Measurements from ENCODE around the gene HPCAL4. TPM values are rescaled to one million over a fixed set of nuclear protein-coding genes. Genes with fewer than 3 reads are reported as not detected.

Gene HPCAL4
- polyA plus RNA-seq, 2 of the 4 experiments (the other 2 are of a cell fraction), result 0.09 to 0.14 TPM

GRCh38 chr1:39729030-39729429 is 37.8 kb upstream of the HPCAL4 start:
- FAIRE-seq, result no peak
- H3K4me2 ChIP-seq, result no peak overlapping the region

DNA sequence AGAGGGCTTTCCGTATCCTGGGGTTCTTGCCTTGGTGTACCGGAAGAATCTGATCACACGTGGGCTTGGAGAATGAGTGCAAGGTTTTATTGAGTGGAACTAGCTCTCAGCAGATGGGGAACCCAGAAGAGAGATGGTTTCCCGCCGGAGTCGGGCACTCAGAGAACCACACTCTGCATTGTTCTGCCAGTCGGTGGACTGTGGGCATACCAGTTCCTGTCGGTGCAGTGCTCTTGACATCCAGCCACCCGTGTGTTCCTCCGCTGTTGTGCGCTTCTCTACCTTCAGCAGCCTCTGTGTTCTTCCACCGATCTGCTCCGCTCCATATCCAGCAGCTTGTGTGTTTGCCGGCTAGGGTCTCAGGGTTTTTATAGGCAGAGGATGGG is 36.7 kb upstream of the HPCAL4 start:
- WGBS (ENCODE audit: missing lambda C conversion rate), result 82% methylated on average over 14 of the region's 14 CpGs
- H3K4me2 ChIP-seq, result no peak overlapping the region
- DNase-seq (ENCODE audit: low read depth in 1 of 2, low spot score in 1 of 2), result no peak
- CTCF ChIA-PET, result interaction anchor here (0.7 to 1.0 kb wide), 3 partner anchors 8 to 122 kb away, joined by 3 to 4 read pairs (median 3); no protein-coding TSS in a partner anchor
- H3K27ac ChIP-seq, result no peak overlapping the region
- ATAC-seq, result no peak
- no peak overlapping the region for H3K4me3 ChIP-seq
- no peaks in the 10 kb centered on the region for H3K9me3 ChIP-seq
- TF ChIP-seq CBX8 (IDR thresholded peaks at IDR 0.05), result no peak
- POLR2A ChIA-PET, result no interaction called here
- no peaks in the 10 kb centered on the region for H3K4me1 ChIP-seq
- FAIRE-seq, result no peak

More at GRCh38 chr1:39729030-39729429, 37.8 kb upstream of the HPCAL4 start:
- H3K4me1 ChIP-seq, result no peaks in the 10 kb centered on the region
- H3K4me3 ChIP-seq, result no peak overlapping the region
- H3K27ac ChIP-seq, result no peak overlapping the region
- no peaks in the 10 kb centered on the region for H3K9me3 ChIP-seq
- ChIA-PET POLR2A (no interaction called here), CTCF (interaction anchor here (0.6 to 1.0 kb wide), 2 partner anchors 9 to 17 kb away, joined by 3 to 4 read pairs; no protein-coding TSS in a partner anchor)
- TF ChIP-seq, protein P1, sequence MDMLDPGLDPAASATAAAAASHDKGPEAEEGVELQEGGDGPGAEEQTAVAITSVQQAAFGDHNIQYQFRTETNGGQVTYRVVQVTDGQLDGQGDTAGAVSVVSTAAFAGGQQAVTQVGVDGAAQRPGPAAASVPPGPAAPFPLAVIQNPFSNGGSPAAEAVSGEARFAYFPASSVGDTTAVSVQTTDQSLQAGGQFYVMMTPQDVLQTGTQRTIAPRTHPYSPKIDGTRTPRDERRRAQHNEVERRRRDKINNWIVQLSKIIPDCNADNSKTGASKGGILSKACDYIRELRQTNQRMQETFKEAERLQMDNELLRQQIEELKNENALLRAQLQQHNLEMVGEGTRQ (IDR thresholded peaks at IDR 0.05), result no peak
- no peak for TF ChIP-seq CBX2 (IDR thresholded peaks at IDR 0.05; ENCODE audit: borderline replicate concordance, low read depth)
- no peak for TF ChIP-seq JUNB (IDR thresholded peaks at IDR 0.05)
- no peak for TF ChIP-seq FOSB (CRISPR knock-in tag; IDR thresholded peaks at IDR 0.05)
- no peak for TF ChIP-seq HES2 (IDR thresholded peaks at IDR 0.05)
- TF ChIP-seq TFCP2L1 (CRISPR knock-in tag; IDR thresholded peaks at IDR 0.05), result no peak
- TF ChIP-seq MYC (IDR thresholded peaks at IDR 0.05; ENCODE audit: borderline replicate concordance, low read length), result no peak
- no peak for TF ChIP-seq EHMT2 (IDR thresholded peaks at IDR 0.05; ENCODE audit: low read depth)
- TF ChIP-seq POLR2AphosphoS2 (conservative IDR thresholded peaks at IDR 0.05; ENCODE audit: low read length), result no peak
- no peak for TF ChIP-seq FOXS1 (CRISPR knock-in tag; IDR thresholded peaks at IDR 0.05)
- TF ChIP-seq ZC3H11A (IDR thresholded peaks at IDR 0.05), result no peak
- TF ChIP-seq, protein P2, sequence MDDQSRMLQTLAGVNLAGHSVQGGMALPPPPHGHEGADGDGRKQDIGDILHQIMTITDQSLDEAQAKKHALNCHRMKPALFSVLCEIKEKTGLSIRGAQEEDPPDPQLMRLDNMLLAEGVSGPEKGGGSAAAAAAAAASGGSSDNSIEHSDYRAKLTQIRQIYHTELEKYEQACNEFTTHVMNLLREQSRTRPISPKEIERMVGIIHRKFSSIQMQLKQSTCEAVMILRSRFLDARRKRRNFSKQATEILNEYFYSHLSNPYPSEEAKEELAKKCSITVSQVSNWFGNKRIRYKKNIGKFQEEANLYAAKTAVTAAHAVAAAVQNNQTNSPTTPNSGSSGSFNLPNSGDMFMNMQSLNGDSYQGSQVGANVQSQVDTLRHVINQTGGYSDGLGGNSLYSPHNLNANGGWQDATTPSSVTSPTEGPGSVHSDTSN (IDR thresholded peaks at IDR 0.05), result no peak
- no peak for TF ChIP-seq MAFK (IDR thresholded peaks at IDR 0.05; ENCODE audit: partially characterized antibody)
- no peak for TF ChIP-seq HEYL (CRISPR knock-in tag; IDR thresholded peaks at IDR 0.05)
- no peak for TF ChIP-seq CHD4 (IDR thresholded peaks at IDR 0.05; ENCODE audit: borderline replicate concordance)
- no peak for TF ChIP-seq HDAC2 (IDR thresholded peaks at IDR 0.05)
- no peak for TF ChIP-seq RARB (CRISPR knock-in tag; IDR thresholded peaks at IDR 0.05)
- TF ChIP-seq CTCF (IDR thresholded peaks at IDR 0.05), result no peak
- no peak for TF ChIP-seq PHF8 (IDR thresholded peaks at IDR 0.05; ENCODE audit: borderline replicate concordance, low read depth)
- no peak for TF ChIP-seq NPAS2 (CRISPR knock-in tag; IDR thresholded peaks at IDR 0.05; ENCODE audit: borderline replicate concordance)
- DNase-seq (ENCODE audit: low read depth in 1 of 2, low spot score in 1 of 2) (no peak), ATAC-seq (no peak)
- WGBS (ENCODE audit: missing lambda C conversion rate), result 47% methylated on average over 3 of the region's 3 CpGs
